Subcutaneous adipose tissue (tissue), 4 donors: ENCODE results near the gene TST. TPM values are rescaled to one million over a fixed set of nuclear protein-coding genes. Genes with fewer than 3 reads are reported as not detected.

Source experiments
- CTCF ChIP-seq: fragments of 450-650 bp; IDR thresholded peaks from one replicate; pipeline ENCODE4 v1.5.1; 2016; ENCODE audit warnings: low read depth, mild to moderate bottlenecking, control low read depth, antibody characterized with exemption, moderate library complexity
- total RNA-seq, 4 donors: library from RNA; depleted of rRNA; stranded (reverse); fragments of >200 nt; gene quantifications; one replicate each; pipeline ENCODE4 v1.1.0, GENCODE V29; 2016

Gene TST
- total RNA-seq, 4 donors from 2014 or later: 54.7 to 141 (median 70.5) TPM

DNA sequence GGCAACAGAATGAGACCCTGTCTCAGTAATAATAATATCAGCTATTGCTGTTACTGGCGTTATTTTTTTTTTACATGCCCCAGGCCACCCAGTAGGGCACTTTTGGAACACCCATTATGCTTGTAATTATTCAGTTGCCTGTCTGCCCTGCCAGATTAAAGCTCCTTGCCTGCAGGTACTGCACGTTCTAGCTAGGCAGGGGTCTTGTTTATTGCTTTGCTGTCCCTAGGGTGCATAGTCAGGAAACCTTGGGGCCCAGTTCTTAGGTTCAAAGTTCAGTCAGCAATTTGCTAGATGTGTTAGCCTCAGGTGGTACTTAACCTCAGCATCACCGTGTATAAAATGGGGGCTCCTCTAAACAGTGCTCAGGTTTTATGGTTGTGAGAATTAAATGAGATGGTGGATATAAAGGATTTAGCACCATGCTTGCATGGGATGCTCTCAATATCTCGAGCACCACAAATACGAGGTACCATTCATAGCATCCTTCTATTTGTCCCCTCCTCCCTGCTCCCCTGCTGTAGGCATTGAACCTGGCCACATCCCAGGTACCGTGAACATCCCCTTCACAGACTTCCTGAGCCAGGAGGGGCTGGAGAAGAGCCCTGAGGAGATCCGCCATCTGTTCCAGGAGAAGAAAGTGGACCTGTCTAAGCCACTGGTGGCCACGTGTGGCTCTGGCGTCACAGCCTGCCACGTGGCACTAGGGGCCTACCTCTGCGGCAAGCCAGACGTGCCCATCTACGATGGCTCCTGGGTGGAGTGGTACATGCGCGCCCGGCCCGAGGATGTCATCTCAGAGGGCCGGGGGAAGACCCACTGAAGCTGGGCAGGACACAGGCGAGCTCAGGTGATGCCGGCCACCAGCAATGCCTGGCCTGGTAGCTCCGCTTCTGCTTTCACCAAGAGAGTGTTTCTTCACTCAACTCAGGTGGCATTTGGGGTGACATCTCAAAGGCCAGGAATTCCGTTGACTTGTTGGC, 9.7 kb upstream of the TST start:
- TF ChIP-seq CTCF: no peak

DNA sequence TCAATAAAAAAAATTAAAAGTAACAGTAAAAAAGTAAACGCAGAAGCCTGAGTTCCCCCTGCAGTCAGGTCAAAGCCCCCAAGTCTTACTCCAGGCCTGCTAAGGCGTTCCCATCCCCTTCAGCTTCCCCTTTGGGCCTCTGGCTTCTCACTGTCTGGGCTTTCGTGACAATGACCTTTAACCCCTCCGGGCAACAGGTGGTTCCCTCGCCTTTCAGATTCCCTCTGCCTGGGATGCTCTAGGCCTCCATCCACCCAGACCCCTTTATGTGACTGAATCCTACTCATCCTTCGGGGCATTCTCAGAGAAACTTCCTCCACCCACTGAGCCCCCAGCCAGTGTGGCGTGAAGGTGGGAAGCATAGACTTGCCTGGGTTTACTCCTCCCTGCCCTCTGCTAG, 8.3 kb upstream of the TST start:
- TF ChIP-seq CTCF: no peak

DNA sequence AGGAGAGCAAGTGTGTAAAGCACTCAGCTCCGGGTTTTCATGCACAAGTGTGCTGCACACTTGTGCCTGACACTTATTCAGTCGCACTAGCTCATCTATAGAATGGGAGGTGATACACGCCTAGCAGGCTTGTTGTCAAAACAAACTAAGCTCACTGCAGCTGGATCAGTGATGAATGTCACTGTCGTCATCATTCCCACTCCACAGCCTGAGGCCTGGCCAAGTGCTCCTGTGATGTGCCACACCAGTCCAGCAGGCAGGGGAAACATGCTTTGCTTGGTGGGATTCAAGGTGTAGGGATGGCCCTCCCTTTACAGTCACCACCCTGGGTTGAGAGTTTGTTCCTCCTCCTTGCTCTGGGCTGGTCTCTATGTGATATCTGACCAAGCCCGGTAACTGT, 7.1 kb upstream of the TST start:
- TF ChIP-seq CTCF: no peak

GRCh38 chr22:37025500-37026070, 6.3 kb upstream of the TST start:
- TF ChIP-seq CTCF: no peak

- TF ChIP-seq CTCF: no peak
Measured at GRCh38 chr22:37024339-37025157, 5.3 kb upstream of the TST start.

DNA sequence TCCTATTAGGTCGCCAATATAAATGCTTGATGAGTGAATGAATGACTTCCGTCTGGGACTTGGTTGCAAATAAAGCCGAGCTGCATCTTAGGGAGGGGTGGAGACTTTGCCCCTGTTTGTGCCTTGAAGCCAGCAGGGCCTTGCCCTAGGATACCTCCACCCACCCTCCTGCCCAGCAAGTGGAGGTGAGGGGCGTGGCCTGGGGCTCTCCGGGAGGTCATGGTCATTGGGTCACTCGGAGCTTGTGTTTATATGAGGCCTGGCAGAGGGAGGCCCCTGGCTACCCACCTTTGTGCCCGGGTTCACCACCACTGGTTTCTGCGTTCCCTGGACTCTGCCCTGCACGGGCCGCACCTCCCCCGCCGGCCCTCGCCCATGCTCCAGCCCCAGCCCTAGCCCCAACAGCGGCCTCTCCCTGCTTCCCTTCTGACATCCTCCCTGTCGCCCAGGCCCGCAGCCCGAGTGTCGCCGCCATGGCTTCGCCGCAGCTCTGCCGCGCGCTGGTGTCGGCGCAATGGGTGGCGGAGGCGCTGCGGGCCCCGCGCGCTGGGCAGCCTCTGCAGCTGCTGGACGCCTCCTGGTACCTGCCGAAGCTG, 4.6 kb upstream of the TST start:
- no peak for TF ChIP-seq CTCF
